NCI-H226 (cell line): ENCODE measurements around the gene SLC24A4.
"Not testable (repeated sequence)": the region's sequence is repeated elsewhere in the genome, so short reads cannot be mapped to it uniquely, and the experiment has no call there.

Source experiments
- DNase-seq: peaks from one replicate; pipeline ENCODE4 v3.0.0-alpha.2; 2015

The SLC24A4 gene

DNA sequence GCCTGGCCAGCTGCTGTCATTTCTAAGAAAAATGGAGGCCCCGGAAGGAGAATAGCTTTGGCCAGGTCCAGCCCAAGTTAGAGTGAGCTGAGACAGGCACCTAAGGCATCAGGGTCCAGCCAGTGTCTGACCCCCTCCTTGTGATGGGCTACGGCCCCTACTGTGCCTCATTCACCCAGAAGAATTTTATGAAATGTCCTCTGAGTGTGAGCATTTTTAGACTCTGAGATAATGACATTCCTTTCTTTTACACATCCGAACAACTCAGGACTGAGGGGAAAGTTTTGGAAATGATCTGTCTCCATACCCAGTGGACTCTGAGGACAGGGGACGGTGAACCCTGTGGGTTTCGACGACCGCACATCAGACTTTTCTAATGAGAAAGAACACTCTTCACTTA is 50.4 kb downstream of the SLC24A4 start:
- no peak for DNase-seq

- DNase-seq = no peak
These were observed 57.2 kb downstream of the SLC24A4 start for GRCh38 chr14:92380131-92380530.

- no peak for DNase-seq
These were observed 57.6 kb downstream of the SLC24A4 start for GRCh38 chr14:92380582-92380981.

- DNase-seq = peak; percentile 26
These were observed 59.7 kb downstream of the SLC24A4 start for GRCh38 chr14:92382677-92383076.

DNA sequence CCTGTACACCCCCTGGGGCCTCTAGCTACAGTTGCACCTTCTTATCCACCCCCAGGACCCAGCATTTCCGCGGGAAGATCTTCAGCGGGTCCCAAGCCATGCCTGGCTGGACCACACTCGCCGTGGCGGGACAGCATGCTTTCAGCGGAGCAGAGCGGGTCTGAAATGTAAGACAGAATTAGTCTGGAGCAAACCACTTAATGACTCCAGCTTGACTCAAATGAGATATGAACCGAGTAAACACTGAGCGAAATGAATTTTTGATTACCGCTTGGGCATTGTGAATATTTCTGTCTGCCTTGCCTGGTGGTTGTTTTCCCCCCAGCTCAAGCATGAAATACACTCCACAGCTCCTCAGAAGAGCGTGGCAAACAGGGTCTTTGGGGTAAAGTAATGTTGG is 60.8 kb downstream of the SLC24A4 start:
- DNase-seq = no peak

DNA sequence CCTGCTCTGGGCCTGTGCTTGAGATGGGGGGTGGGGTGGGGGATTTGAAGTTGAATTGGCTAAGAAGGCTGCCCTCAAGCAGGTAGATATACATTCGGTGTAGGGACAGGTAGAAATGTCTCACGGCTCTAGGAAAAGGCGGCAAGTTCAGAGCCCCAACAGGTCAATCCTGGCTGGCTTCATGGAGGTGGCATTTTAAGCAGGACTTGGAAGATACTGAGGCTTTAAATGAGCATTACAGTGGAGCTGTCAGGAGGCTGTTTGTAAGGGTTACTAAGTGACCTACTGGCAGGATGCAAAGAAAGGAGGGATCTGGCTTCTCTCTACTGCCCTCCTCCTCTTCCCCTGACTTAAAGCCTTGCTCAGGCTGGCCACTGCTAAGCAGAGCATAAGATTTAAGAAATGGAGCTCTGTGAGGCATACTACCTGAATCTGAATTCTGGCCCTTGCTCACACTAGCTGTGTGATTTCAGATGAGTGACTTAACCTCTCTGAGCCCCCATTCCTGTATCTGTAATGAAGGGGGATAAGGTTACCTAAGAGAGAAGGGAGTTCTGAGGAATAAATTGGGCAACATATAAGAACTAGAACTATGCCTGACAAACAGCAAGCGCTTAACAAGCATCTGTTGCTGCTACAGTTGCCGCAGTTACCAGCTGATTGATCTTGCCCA is 61.6 kb downstream of the SLC24A4 start:
- DNase-seq = no peak

DNA sequence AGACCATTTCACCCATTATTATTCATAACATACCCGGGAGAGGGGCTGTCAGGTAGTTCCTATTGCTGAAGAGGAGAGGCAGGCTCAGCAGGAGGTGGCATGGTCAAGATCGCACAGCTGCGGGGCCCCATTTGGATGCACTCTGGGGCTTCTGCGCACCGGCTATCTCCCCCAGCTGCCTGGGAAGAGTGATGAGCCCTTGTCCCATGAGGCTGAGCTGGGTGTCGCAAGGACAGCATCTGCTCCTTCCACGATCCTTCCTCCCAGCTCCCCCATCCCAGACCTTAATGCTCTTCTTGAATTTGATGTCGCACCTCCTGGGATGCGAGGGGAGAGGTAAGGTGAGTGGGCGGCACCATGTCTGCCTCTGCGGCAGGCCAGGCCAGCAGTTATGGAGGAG is 62.6 kb downstream of the SLC24A4 start:
- DNase-seq = no peak

DNA sequence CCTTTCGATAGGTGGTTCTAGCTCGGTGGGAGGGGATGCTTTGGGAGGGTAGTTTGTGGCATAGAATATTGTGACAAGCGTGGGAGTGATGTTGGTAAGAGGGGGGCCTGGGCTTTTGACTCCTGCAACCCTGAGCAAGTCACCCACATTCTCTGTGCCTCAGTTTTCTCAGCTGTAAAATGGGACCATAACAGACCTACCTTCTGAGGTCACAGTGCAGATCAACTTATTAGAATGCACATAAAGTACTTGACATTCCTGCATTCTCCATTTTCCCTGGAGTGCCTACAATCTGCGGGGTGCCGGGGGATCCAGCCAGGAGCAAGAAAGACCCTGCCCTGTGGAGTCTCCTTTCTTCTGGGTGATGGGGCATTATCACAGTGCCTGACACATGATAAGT is 63.2 kb downstream of the SLC24A4 start:
- no peak for DNase-seq

- DNase-seq = no peak
These were observed 63.7 kb downstream of the SLC24A4 start for GRCh38 chr14:92386637-92387036.

DNA sequence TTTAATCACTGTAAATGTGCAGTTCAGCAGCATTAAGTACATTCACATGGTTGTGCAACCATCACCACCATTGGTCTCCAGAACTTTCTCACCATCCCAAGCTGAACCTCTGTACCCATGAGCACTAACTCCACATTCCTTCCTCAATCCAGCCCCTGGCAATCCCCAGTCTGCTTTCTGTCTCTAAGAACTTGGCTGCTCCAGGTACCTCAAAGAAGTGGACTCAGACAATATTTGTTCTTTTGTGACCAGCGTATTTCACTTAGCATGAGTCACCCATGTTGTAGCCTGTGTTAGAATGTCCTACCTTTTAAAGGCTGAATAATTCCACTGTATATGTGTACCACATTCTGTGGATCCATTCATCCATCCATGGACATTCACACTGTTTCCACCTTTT is 64.6 kb downstream of the SLC24A4 start:
- no peak for DNase-seq

GRCh38 chr14:92389598-92390158 is 66.7 kb downstream of the SLC24A4 start:
- no peak for DNase-seq

DNA sequence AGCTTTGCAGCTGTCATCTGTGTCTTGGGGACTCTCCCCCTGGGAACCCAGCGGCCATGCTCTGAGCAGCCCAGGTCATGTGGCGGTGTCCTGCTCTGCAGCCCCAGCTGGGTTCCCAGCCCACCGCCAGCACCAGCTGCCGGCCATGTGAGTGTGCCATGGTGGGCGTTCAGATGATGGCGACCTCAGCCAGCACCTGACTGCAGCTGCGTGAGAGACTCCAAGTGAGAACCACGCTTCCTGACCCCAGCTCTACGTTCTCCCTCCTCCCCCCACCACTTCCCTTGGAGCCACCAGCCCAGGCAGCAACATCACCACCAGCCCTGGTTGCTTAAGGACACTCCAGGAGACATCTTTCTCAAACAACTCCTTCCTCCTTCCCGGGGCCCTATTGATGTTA is 68.8 kb downstream of the SLC24A4 start:
- no peak for DNase-seq

GRCh38 chr14:92392711-92393110 is 69.7 kb downstream of the SLC24A4 start:
- no peak for DNase-seq

- DNase-seq = no peak
These were observed 74.4 kb downstream of the SLC24A4 start for GRCh38 chr14:92397150-92397952.

DNA sequence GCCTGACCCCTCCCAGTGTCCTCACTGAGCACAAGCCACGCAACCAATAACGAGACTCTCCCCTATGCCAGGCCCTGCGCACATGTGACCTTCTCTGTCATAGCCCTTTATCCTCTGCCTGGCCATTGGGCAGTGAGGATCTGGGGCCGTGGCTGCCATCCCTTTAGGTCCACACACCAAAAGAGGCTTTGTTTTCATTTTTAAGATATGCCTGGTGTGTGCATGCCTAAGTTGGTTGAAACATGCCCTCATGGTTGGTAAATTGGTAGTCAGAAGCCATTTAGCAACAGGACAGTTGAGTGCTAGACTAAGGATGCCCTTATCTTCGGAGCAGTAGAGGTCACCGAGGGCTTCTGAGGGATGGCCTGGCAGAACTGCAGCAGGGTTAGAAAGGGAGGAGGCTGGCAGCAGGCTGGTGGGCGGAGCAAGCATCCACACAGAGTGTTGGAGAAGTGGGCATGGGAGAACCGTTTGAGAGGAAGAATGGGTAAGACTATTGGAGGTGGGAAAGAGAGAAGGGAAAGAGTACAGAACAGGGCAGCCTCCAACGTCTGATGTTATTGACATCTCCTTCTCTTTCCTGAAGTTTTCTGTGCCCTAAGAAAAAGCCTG is 75.1 kb downstream of the SLC24A4 start:
- no peak for DNase-seq

DNA sequence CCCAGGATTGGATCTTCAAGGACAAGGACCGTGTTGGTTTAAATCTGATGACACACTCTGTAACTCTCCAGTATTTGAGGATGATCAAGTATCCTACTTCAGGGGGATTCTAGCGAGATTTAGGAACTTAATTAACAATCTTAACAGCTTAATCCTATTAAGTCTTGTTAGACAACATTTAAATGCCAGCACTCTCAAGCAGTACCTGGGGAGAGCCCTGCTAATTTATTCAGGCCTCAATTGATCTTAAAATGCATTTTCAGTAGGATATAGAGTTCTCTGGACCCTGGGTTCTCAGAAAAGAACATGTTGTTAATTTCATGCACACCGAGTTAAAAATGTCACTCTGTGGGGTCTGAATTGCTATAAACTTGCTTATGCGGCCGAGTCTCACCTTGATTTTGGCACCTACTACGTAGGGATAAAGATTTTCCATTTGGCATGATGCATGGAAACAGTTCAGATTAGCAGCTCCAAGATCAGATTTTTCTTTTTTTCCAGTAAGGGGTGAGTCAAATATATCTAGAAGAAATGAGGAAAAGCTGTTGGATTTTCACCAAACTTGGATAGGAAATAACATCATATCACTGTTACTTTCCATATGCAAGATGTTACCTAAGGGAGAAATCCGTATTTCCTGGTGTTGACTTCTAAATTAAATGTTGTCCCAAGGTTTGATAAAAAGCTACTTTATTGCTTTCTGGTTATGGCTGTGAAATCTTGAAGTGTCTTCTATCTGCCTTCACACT is 76.1 kb downstream of the SLC24A4 start:
- no peak for DNase-seq

DNA sequence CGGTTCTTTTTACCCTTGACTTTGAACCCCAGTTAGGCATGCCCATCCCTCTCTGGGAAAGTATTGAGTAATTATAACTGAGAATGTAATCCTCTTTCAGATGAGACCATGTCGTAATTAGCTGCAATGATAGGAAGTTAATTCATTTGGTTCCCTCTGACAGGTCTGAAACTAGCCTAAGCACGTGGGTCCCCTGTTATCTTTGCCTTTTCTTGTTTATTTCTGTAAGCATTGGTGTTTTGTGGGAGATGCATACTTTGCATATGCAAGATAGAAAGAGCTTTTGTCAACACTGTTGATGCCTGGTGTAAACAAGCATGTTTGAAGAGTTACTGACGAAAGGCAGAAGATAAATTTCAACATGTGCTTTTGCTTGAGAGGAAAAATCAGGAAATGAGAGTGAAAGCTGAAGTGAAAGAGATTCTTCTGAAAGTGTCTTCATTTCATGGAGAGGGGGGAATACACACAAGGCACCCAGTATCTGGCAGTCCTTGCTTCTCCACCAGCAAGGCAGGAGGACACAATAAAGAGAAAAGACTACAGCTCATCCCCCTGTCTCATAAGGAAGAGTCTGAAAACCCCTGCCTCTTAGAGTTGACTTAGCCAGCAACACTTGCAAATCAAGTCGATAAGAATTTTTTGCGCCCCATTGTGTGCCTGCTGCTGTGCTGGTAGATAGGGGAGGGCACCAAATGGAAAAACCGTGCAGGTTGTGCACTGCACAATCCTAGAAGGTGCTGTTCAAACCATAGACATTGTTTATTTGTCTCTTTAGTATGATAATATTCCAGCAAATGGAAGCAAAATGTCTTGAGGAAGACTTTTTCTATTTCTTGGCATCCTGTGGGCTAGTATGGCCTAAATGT is 77.8 kb downstream of the SLC24A4 start:
- no peak for DNase-seq

- DNase-seq = no peak
These were observed 78.6 kb downstream of the SLC24A4 start for GRCh38 chr14:92401561-92401960.

DNA sequence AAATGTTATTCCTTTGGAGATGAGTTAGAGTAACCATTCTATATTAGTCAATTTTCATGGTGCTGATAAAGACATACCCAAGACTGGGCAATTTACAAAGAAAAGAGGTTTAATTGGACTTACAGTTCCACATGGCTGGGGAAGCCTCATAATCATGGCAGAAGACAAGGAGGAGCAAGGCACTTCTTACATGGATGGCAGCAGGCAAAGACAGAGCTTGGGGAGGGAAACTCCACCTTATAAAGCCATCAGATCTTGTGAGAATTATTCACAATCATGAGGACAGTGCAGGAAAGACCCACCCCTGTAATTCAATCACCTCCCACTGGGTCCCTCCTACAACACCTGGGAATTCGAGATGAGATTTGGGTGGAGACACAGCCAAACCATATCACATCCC is 79.5 kb downstream of the SLC24A4 start:
- DNase-seq = not testable (repeated sequence)

- DNase-seq = no peak
These were observed 81.1 kb downstream of the SLC24A4 start for GRCh38 chr14:92404018-92404417.

- no peak for DNase-seq
These were observed 81.5 kb downstream of the SLC24A4 start for GRCh38 chr14:92404421-92404820.

- no peak for DNase-seq
These were observed 82.0 kb downstream of the SLC24A4 start for GRCh38 chr14:92404938-92405337.
